LNCaP clone FGC (cell line): Measurements from ENCODE around the gene DYRK1B.

Source experiments
- DNase-seq: peaks from one replicate; pipeline ENCODE4 v3.0.0-alpha.2; 2011; ENCODE audit warnings: low read depth
- H3K4me3 ChIP-seq: 2 replicates; pipeline ENCODE4 v1.5.1; 2011; ENCODE audit warnings: mild to moderate bottlenecking, low read depth, low read length, control low read depth
- CTCF ChIP-seq: IDR thresholded peaks from 2 replicates; pipeline ENCODE4 v1.5.1; 2012; ENCODE audit warnings: mild to moderate bottlenecking; ENCODE audit not compliant: control insufficient read depth, insufficient read depth; ENCODE audit errors: extremely low read depth

Gene DYRK1B

GRCh38 chr19:39825093-39825463 is 8.9 kb downstream of the DYRK1B start:
- H3K4me3 ChIP-seq = peak overlapping the region; percentile 94
- TF ChIP-seq CTCF = no peak
- DNase-seq = no peak

- H3K4me3 ChIP-seq = peak overlapping the region; percentile 94
- TF ChIP-seq CTCF = no peak
- DNase-seq = peak; percentile 89
Observed at GRCh38 chr19:39824143-39825092, 9.5 kb downstream of the DYRK1B start.

- no peak for TF ChIP-seq CTCF
- no peak for DNase-seq
- H3K4me3 ChIP-seq = peak overlapping the region; percentile 94
Observed at GRCh38 chr19:39823686-39824085, 10.3 kb downstream of the DYRK1B start.

GRCh38 chr19:39820696-39821095 is 13.3 kb downstream of the DYRK1B start:
- no peak overlapping the region for H3K4me3 ChIP-seq
- no peak for DNase-seq
- TF ChIP-seq CTCF = no peak

GRCh38 chr19:39819786-39820185 is 14.2 kb downstream of the DYRK1B start:
- no peak overlapping the region for H3K4me3 ChIP-seq
- no peak for TF ChIP-seq CTCF
- DNase-seq = no peak

GRCh38 chr19:39818626-39819097 is 15.3 kb downstream of the DYRK1B start:
- no peak overlapping the region for H3K4me3 ChIP-seq
- no peak for TF ChIP-seq CTCF
- no peak for DNase-seq

- DNase-seq = no peak
- no peak overlapping the region for H3K4me3 ChIP-seq
- TF ChIP-seq CTCF = no peak
Observed at GRCh38 chr19:39817888-39818561, 15.9 kb downstream of the DYRK1B start.
